Measurements from ENCODE around the gene TBC1D9B.
"Not testable (repeated sequence)": the region's sequence is repeated elsewhere in the genome, so short reads cannot be mapped to it uniquely, and the experiment has no call there.

The TBC1D9B gene

GRCh38 chr5:179836225-179837019, 71.3 kb downstream of the TBC1D9B start:
- peak; percentile 97 to 99 for ATAC-seq

DNA sequence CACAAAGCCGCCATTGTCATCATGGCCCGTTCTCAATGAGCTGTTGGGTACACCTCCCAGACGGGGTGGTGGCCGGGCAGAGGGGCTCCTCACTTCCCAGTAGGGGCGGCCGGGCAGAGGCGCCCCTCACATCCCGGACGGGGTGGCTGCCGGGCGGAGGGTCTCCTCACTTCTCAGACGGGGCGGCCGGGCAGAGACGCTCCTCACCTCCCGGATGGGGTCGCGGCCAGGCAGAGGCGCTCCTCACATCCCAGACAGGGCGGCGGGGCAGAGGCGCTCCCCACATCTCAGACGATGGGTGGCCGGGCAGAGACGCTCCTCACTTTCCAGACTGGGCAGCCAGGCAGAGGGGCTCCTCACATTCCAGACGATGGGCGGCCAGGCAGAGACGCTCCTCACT, 72.8 kb downstream of the TBC1D9B start:
- ATAC-seq, result not testable (repeated sequence)

- ATAC-seq, result no peak
These were observed 73.6 kb downstream of the TBC1D9B start for GRCh38 chr5:179834120-179834519.

DNA sequence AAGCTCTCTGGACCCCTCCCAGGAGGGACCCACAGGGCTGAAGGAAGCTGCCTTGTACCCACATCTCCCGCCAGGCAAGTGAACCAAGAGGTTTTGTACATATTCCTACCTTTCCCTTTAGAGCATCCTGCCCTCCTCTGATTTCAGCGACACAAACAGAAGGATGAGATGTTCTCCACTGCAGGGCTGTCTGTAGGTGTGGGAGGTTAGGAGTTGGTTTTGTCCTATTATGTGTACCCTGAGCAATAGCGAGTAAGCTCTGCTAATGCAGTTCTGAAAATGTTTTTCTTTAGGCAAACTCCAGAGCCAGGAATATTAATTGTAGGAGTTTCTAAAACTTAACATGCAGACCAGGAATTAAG, 74.0 kb downstream of the TBC1D9B start:
- no peak for ATAC-seq

DNA sequence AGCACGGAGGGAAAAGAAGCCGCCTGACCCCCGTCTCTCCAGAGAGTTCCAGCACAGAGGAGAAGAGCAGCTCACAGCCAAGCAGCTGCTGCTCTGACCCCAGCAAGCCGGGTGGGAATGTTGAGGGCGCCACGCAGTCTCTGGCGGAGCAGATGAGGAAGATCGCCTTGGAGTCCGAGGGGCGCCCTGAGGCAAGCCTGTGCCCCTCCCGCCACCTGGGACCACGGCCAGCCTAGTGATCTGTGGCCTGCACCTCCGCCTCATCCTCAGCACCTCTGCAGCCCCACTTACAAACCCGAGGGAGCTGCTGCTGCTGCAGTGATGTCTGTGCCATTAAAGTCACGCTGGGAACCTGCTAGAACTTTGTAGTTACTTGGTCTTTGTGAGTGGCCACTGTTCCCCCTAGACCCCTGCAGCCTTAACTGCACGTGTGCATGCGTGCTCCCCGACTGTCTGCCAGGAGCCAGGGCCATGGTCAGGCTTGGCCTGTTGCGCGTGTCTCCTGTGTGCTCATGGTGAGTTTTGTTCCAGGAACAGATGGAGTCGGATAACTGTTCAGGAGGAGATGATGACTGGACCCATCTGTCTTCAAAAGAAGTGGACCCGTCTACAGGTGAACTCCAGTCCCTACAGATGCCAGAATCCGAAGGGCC, 74.5 kb downstream of the TBC1D9B start:
- ATAC-seq, result no peak

GRCh38 chr5:179832039-179832745, 75.5 kb downstream of the TBC1D9B start:
- ATAC-seq, result no peak

GRCh38 chr5:179830818-179831468, 76.8 kb downstream of the TBC1D9B start:
- no peak for ATAC-seq

DNA sequence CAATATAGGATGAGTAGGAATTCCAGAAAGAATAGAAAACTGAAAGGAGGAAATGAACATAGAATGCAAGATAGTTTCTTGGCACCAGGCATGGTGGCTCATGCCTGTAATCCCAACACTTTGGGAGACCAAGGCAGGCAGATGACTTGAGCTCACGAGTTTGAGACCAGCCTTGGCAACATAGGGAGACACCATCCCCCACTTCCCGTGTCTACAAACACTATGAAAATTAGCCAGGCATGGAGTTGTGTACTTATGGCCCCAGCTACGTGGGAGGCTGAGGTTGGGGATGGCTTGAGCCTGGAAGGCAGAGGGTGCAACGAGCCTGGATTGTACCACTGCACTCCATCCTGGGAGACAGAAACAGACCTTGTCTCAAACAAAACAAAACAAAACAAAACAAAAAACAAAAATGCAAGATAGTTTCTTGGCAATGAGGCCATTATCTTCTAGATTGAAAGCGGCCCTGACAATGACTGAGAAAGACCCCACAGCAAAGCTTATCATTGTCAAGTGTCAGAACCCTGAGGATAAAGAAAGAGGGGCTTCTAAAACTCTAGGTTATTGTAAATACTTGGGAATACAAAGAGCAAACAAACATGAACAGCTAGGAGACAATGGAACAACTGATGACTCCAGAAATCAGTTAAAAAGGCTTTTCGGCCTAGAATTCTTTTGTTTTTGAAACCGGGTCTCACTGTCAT, 77.8 kb downstream of the TBC1D9B start:
- no peak for ATAC-seq

- ATAC-seq, result no peak
These were observed 78.8 kb downstream of the TBC1D9B start for GRCh38 chr5:179828756-179829421.

DNA sequence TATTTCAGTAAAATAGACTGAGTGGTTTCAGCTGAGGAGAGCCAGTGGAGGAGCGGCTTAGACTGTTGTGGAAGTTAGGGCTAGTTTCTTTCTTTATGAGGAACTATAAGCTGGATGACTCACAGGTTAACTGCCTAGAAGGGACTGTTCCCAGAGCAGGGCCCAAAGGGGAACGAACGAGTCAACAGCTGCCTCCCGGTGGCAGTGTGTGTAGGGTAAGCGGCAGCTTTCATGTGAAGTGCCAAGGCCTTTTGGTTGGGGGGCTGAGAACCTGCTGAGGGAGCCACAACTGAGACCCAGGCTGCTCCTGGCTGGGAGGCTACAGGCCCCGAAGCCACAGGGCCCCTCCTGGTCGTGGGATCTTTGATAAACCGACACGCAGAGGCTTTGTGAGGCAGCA, 80.0 kb downstream of the TBC1D9B start:
- peak; percentile 91 to 95 for ATAC-seq

DNA sequence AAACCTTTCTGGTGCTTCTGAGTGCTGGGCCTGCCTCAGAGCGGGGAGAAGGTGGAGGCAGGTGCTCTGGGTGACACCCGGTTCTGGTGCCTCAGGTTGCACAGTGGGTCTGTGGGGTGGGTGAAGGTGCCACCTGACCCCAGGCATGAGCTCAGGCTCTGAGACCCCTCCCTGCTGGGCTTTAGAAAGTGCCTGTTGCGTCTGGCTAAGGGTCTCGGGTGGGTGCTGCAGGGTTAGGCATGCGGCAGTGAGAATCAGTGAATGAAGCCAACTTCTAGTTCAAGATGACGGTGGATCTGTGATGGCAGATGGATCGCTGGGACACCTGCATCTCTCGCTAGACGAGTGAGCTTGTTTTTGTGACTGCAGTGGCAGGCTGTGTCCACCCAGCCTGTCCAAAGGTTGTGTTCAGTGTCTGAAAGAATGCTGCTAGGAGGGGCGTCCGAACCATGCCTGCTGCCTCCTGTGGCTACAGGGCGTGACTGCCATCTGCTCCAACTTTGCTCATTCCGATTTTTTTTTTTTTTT, 82.0 kb downstream of the TBC1D9B start:
- ATAC-seq, result no peak

DNA sequence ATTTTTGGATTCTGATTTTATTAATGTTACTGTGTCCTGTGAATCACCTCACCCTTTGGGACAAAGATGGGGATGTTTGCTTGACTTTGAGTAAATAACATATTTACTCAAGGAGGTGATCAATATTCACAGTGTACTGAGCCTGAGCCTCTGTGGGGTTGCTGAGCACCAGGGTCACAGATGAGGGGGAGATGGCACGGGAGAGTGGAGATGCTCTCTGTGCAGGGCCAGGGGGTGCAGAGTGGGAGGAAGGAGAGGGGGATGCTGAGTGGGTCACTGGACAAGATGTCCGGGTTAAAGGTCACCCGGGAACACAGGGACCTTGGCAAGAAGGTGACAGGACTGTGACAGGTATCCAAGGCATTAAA, 83.0 kb downstream of the TBC1D9B start:
- no peak for ATAC-seq

GRCh38 chr5:179823937-179824744, 83.6 kb downstream of the TBC1D9B start:
- no peak for ATAC-seq

- ATAC-seq, result no peak
These were observed 85.2 kb downstream of the TBC1D9B start for GRCh38 chr5:179822444-179822990.

- ATAC-seq, result no peak
These were observed 85.7 kb downstream of the TBC1D9B start for GRCh38 chr5:179822059-179822432.

GRCh38 chr5:179821298-179822058, 86.2 kb downstream of the TBC1D9B start:
- ATAC-seq, result peak; percentile 63 to 69

DNA sequence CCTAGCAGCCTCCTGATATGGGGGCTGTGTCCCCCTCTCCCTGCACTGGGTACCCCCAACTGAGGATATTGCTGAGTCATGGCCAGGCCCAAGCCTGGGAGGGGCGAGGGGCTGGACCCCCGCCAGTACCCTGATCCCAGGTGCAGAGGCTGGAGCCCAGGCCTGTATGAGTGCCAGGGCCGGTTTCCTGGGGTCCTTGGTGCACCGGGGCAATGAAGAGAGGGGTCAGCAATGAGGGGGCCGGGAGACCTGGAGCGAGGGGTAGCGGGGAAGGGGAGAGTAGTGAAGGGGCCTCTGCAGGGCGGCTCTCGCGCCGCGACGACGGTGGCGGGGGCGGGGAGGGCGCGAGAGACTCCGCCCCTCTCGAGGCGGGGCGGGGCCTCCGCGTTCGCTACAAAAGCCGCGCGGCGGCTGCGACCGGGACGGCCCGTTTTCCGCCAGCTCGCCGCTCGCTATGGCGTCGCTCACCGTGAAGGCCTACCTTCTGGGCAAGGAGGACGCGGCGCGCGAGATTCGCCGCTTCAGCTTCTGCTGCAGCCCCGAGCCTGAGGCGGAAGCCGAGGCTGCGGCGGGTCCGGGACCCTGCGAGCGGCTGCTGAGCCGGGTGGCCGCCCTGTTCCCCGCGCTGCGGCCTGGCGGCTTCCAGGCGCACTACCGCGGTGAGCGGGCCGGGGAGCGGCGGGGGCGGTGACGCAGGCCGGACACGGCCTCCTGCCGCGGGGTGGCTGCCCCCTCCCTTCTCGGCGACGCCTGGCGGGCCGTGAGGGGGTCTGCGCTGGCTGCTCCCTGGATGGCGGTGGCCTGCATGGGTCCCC, 87.0 kb downstream of the TBC1D9B start, which contains the start of gene SQSTM1:
SQSTM1 (plus strand) TSS at position 423 of the 815 bp plus-strand sequence; CDS start at position 455, 32 bp downstream.
- ATAC-seq, result peak; percentile 51

GRCh38 chr5:179820127-179820482, 87.6 kb downstream of the TBC1D9B start:
- ATAC-seq, result no peak
